GM18502 (cell line): Measurements from ENCODE around the gene SLC27A2.
A peak's percentile ranks its signal among the peaks of the same experiment; 100 is the strongest.

Experiments
- ATAC-seq: cut with Tn5 transposase; IDR thresholded peaks from one replicate; pipeline ENCODE4 v1.9.1; 2021; ENCODE audit warnings: mild to moderate bottlenecking; ENCODE audit not compliant: unreplicated experiment, poor library complexity

The SLC27A2 gene

DNA sequence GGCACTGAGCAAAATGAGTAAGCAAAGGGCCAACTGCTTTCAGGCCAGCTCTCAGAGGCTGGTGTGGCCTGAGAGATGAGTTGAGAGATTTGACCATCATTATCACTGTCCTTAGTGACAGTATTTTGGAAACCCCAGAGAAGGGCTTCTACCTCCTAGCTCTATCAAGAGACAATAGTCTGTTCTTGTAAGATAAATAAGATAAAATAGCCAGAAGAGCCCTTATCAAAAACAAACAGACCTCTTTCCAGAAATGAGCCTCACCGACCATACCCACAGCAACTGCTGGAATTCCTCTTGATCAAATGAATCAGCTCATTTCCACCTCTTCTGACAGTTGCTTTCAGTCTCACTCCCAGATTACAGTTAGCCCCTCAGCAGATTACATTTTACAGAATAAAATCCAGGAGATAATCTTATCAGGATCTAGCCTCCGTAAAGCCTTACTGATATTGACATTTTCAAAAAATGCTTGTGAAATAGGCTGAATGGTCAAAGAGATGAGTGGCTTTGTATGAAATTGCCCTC, 79.0 kb downstream of the SLC27A2 start:
- ATAC-seq, result peak; percentile 65

DNA sequence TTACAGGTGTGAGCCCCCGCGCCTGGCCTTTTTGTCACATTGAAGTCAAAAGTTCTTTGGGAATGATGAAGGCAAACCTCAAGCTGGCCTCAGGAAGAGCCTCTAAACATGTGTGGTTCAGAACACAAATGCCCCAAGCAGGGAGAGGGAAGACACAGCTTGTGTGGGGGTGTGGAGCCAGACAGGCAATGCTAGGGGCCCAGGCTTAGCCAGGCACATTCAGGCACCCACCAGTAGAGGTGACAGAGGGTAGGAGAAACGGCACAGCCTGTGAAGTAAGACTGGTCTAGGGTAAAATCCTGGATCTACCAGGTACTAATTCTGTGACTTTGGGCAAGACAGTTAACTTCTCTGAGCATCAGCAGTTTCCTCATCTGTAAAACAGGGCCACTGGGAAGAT, 80.0 kb downstream of the SLC27A2 start:
- ATAC-seq, result no peak

DNA sequence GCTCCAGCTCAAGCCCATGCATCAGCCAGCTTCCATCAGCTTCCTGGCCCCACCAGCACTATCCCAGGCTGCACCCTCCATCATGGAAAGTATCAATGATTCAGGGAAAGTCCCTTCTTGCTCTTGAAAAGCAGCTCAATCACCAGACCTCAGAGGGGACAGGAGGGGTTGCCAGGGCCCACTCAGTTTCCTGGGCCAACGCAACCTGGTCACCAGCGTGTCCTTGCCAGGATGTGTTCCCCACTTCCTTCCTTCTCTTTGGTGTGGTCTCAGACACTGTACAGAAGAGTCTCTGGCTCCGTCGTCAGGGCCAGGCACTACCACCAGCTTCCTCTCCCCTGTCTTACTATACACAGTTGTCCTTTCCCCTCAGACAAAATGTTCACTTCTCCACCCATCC, 80.5 kb downstream of the SLC27A2 start:
- ATAC-seq, result no peak

DNA sequence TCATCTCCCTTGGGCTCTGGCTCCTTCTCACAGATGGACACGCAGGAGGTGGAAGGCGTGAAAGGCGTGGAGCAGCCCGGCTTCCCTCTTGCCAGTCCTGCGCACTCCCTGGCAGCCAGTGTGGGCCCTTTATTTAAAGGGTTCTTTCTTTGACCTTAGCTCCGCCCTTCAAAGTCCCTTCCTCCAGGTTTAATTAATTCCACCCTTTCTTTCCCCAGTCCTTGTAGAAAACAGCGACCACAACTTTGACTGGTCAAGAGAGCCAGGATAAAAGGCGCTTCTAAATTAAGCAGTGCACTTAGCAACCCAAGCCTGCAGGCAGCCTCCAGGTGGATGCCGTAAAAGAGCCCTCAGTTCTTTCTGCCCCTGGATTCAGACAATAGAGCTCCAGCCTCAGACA, 83.6 kb downstream of the SLC27A2 start, which contains the start of gene HDC:
Gene HDC, minus strand, starts transcription at position 107 of the 400 bp plus-strand sequence. Its CDS starts 103 bp downstream, at position 4.
- no peak for ATAC-seq

DNA sequence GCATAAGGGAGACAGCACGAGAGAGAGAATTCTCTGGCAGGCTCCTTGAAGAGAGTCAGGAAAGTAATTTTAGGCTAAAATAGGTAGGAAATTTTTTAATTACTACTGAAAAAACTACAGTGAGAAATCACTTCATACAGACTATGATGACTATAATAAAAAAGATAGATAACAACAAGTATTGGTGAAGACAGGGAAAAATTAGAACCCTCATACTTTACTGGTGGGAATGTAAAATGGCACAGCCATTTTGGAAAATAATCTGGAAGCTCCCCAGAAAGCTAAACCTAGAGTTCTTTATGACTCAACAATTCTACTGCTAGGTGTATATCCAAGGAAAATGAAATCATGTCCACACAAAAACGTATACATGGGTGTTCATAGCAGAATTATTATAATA, 85.6 kb downstream of the SLC27A2 start:
- ATAC-seq, result no peak

DNA sequence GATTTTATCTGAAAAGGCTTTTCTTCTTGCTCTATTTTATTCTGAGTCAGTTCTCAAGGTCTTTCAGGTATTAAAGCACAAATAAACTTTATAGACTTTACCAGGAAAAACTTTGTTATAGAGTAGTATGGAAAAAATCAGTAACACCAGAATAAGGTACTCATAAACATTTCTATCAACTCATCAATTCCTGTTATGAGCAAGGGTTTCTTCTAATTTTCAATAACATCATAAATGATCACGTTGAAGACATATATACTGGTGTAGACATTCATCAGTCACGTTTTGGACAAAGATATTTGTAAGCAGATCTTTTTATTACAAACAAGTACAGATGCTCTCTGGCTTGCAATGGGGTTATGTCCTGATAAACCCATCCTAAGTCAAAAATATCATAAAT, 93.1 kb downstream of the SLC27A2 start:
- ATAC-seq, result no peak

DNA sequence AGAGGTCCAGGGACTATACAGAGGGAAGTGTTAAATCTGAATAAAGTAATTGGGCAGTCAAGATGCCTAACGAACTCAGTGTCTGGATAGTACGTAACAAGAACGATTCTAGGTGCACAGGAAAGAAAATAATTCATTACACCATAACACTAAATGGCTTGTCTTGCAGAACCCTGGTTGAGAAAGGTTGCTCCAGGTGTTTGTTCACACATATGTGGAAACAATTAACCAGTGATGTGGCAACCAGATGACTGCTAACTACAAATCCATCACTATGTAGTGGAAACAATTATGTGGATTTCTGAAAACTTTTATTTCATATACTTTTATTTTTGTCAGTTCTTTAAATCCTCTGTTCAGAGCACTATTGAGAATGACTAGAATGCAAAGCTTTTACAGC, 93.9 kb downstream of the SLC27A2 start:
- no peak for ATAC-seq

DNA sequence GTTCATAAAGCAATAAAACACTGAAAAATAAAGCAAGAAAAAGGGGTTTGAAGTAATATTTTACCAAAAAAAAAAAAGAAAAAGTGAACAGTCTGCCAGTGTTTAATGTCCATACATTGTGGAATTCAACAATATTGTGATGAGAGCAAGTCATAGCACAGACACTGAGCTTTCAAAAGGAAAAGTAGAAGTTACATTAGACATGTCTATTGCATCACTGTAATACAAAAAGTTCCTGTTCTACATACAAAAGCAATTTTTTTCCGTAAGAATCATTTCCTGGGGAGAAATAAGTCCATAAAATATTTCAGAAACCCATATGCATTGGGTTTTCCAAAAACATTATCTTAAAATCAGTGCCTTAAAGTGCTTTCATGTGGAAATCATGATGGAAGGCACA, 95.4 kb downstream of the SLC27A2 start:
- ATAC-seq, result no peak

DNA sequence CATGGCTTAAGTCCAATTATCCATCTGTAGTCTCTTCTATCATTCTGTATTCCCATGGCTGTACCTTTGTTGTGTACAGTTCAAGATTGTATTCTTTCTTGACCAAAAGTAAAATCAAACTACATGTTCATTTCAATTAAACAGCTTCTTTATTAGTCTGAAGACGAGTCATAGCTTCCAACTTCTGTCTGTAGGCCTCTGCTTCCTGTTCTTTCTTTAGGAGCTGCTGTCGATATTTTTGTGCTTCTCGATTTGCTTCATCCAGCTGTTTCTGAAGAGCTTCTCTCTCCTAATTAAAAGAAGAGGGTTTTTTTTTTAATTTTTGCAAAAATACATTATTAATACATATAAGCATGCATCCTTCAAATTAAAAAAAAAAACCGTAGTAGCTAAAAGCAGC, 96.5 kb downstream of the SLC27A2 start:
- no peak for ATAC-seq

DNA sequence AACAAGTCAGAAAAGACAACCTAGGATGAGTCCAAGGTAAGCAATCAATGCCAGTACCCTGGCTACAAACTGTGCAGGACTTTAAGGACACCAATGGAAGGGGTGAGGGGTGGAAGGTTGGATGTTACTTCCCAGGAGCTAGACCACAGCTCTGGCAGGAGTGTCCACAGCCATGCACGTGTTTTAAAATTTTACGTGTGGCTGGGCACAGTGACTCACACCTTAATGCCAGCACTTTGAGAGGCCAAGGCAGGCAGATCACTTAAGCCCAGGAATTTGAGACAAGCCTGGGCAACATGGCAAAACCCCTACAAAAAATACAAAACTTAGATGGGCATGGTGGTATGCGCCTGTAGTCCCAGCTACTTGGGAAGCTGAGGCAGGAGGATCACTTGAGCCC, 98.3 kb downstream of the SLC27A2 start:
- no peak for ATAC-seq

DNA sequence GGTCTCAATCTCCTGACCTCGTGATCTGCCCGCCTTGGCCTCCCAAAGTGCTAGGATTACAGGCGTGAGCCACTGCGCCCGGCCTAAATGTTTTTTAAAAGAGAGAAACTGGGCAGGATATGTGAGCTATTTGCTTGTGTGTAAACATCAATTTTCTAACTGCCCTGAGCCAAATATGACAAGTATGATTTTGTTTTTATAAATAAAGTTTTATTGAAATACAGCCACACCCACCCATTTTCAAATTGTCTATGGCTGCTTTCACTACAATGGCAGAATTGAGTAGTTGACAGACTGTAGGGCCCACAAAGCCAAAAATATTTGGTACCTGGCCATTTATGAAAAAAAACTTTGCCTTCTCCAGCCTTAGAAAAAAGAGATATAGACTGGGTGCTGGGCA, 99.4 kb downstream of the SLC27A2 start:
- ATAC-seq, result no peak
